Activated CD4-positive, alpha-beta T cell treated with anti-CD3 and anti-CD28 coated beads, Interleukin-2, amount 50 U/mL, for 16 hours (primary cell): ENCODE results near the gene HRH1.
"Not testable (repeated sequence)": the region's sequence is repeated elsewhere in the genome, so short reads cannot be mapped to it uniquely, and the experiment has no call there.

Experiments
- DNase-seq: peaks from one replicate; pipeline ENCODE4 v3.0.0-alpha.2; 2020

HRH1 gene

GRCh38 chr3:11172096-11172690, 17.9 kb downstream of the HRH1 start:
- no peak for DNase-seq

GRCh38 chr3:11173828-11174465, 19.7 kb downstream of the HRH1 start:
- no peak for DNase-seq

GRCh38 chr3:11178421-11178820, 24.1 kb downstream of the HRH1 start:
- no peak for DNase-seq

GRCh38 chr3:11184328-11184969, 30.2 kb downstream of the HRH1 start:
- not testable (repeated sequence) for DNase-seq

GRCh38 chr3:11185144-11185543, 30.9 kb downstream of the HRH1 start:
- DNase-seq = no peak

- no peak for DNase-seq
Measured at GRCh38 chr3:11185564-11186317, 31.4 kb downstream of the HRH1 start.

- DNase-seq = no peak
Measured at GRCh38 chr3:11186318-11186692, 32.0 kb downstream of the HRH1 start.

- no peak for DNase-seq
Measured at GRCh38 chr3:11186771-11187191, 32.5 kb downstream of the HRH1 start.

GRCh38 chr3:11187681-11188080, 33.4 kb downstream of the HRH1 start:
- DNase-seq = no peak

- DNase-seq = no peak
Measured at GRCh38 chr3:11188231-11188630, 33.9 kb downstream of the HRH1 start.

GRCh38 chr3:11195201-11195600, 40.9 kb downstream of the HRH1 start:
- DNase-seq = no peak

GRCh38 chr3:11195721-11196332, 41.5 kb downstream of the HRH1 start:
- DNase-seq = peak; percentile 77

- DNase-seq = no peak
Measured at GRCh38 chr3:11197484-11197883, 43.2 kb downstream of the HRH1 start.

GRCh38 chr3:11198070-11198469, 43.8 kb downstream of the HRH1 start:
- no peak for DNase-seq

GRCh38 chr3:11198495-11198894, 44.2 kb downstream of the HRH1 start:
- DNase-seq = no peak

- DNase-seq = no peak
Measured at GRCh38 chr3:11199902-11200845, 45.9 kb downstream of the HRH1 start.

GRCh38 chr3:11201251-11202019, 47.1 kb downstream of the HRH1 start:
- DNase-seq = no peak

- no peak for DNase-seq
Measured at GRCh38 chr3:11203961-11204360, 49.7 kb downstream of the HRH1 start.

- no peak for DNase-seq
Measured at GRCh38 chr3:11204697-11205348, 50.5 kb downstream of the HRH1 start.

GRCh38 chr3:11205881-11206280, 51.6 kb downstream of the HRH1 start:
- not testable (repeated sequence) for DNase-seq

GRCh38 chr3:11206316-11206715, 52.0 kb downstream of the HRH1 start:
- no peak for DNase-seq
